HG03520 (cell line): ENCODE data around the gene RAB27B.

Source experiments
- ATAC-seq: cut with Tn5 transposase; IDR thresholded peaks from one replicate; pipeline ENCODE4 v1.9.1; 2021; ENCODE audit warnings: mild to moderate bottlenecking, moderate library complexity; ENCODE audit not compliant: unreplicated experiment

The RAB27B gene

GRCh38 chr18:54906331-54907185 is 78.3 kb downstream of the RAB27B start:
- no peak for ATAC-seq

GRCh38 chr18:54909538-54909937 is 81.3 kb downstream of the RAB27B start:
- no peak for ATAC-seq

- no peak for ATAC-seq
Observed at GRCh38 chr18:54910161-54910919, 82.1 kb downstream of the RAB27B start.

- no peak for ATAC-seq
Observed at GRCh38 chr18:54911551-54911950, 83.3 kb downstream of the RAB27B start.

- ATAC-seq = no peak
Observed at GRCh38 chr18:54914816-54915215, 86.5 kb downstream of the RAB27B start.

- ATAC-seq = no peak
Observed at GRCh38 chr18:54916507-54916906, 88.2 kb downstream of the RAB27B start.

- no peak for ATAC-seq
Observed at GRCh38 chr18:54918060-54918459, 89.8 kb downstream of the RAB27B start.

GRCh38 chr18:54919412-54919811 is 91.1 kb downstream of the RAB27B start:
- no peak for ATAC-seq

GRCh38 chr18:54923339-54923956 is 95.2 kb downstream of the RAB27B start:
- no peak for ATAC-seq

GRCh38 chr18:54924948-54925347 is 96.7 kb downstream of the RAB27B start:
- ATAC-seq = no peak

GRCh38 chr18:54926593-54927325 is 98.5 kb downstream of the RAB27B start:
- no peak for ATAC-seq

- ATAC-seq = no peak
Observed at GRCh38 chr18:54928236-54928635, 100.0 kb downstream of the RAB27B start.

GRCh38 chr18:54931152-54931551 is 102.9 kb downstream of the RAB27B start:
- no peak for ATAC-seq

- ATAC-seq = no peak
Observed at GRCh38 chr18:54932472-54932871, 104.2 kb downstream of the RAB27B start.

- no peak for ATAC-seq
Observed at GRCh38 chr18:54938506-54938905, 110.2 kb downstream of the RAB27B start.

GRCh38 chr18:54939361-54939917 is 111.2 kb downstream of the RAB27B start:
- no peak for ATAC-seq

GRCh38 chr18:54942144-54942543 is 113.9 kb downstream of the RAB27B start:
- ATAC-seq = no peak

GRCh38 chr18:54942569-54942968 is 114.3 kb downstream of the RAB27B start:
- no peak for ATAC-seq
